Glutamatergic neuron (in vitro differentiated cells): Measurements from ENCODE around the gene KPNA2. TPM values are rescaled to one million over a fixed set of nuclear protein-coding genes. Genes with fewer than 3 reads are reported as not detected.
A peak's percentile ranks its signal among the peaks of the same experiment; 100 is the strongest.
"Not testable (repeated sequence)": the region's sequence is repeated elsewhere in the genome, so short reads cannot be mapped to it uniquely, and the experiment has no call there.

Experiments
- DNase-seq: peaks from one replicate; pipeline ENCODE4 v3.0.0; 2022
- H3K27ac Mint-ChIP-seq: one replicate; pipeline ENCODE4 v1.8.0; 2020; ENCODE audit warnings: mild to moderate bottlenecking, mixed read lengths, inconsistent platforms; ENCODE audit not compliant: unreplicated experiment
- H3K27me3 Mint-ChIP-seq: one replicate; pipeline ENCODE4 v1.8.0; 2020; ENCODE audit warnings: mild to moderate bottlenecking, moderate library complexity, mixed read lengths, inconsistent platforms; ENCODE audit not compliant: unreplicated experiment
- H3K36me3 Mint-ChIP-seq: one replicate; pipeline ENCODE4 v1.8.0; 2020; ENCODE audit warnings: mild to moderate bottlenecking, mixed read lengths, inconsistent platforms; ENCODE audit not compliant: unreplicated experiment
- H3K4me1 Mint-ChIP-seq: one replicate; pipeline ENCODE4 v1.8.0; 2020; ENCODE audit warnings: mild to moderate bottlenecking, low read depth, mixed read lengths, inconsistent platforms; ENCODE audit not compliant: unreplicated experiment
- H3K4me3 Mint-ChIP-seq: one replicate; pipeline ENCODE4 v1.8.0; 2020; ENCODE audit warnings: mild to moderate bottlenecking, mixed read lengths, inconsistent platforms; ENCODE audit not compliant: unreplicated experiment
- H3K9me3 Mint-ChIP-seq: one replicate; pipeline ENCODE4 v1.8.0; 2020; ENCODE audit warnings: mild to moderate bottlenecking, moderate library complexity, mixed read lengths, inconsistent platforms; ENCODE audit not compliant: unreplicated experiment
- CTCF ChIP-seq: fragments of 200-600 bp; sonication (generic); IDR thresholded peaks from one replicate; pipeline ENCODE4 v1.5.0; 2021; ENCODE audit not compliant: partially characterized antibody, unreplicated experiment
- total RNA-seq: library from RNA; stranded (reverse); fragmentation: NEBNext Ultra II Directional; extraction: Animal tissue kit (Norgen Biotek cat#: 25700); gene quantifications from one replicate; pipeline ENCODE4 v1.2.1, GENCODE V29; 2021; ENCODE audit not compliant: unreplicated experiment

KPNA2 gene
- total RNA-seq, 1 donor from 2014 or later: 223 TPM

- H3K27me3 Mint-ChIP-seq: peaks cover 2% of the 10 kb centered on the region
- no peak for TF ChIP-seq CTCF
- H3K27ac Mint-ChIP-seq: no peak overlapping the region
Measured at GRCh38 chr17:68053231-68054013, 17.9 kb downstream of the KPNA2 start.

GRCh38 chr17:68054296-68054900, 18.9 kb downstream of the KPNA2 start:
- no peak for DNase-seq
- Mint-ChIP-seq H3K4me3 (no peak overlapping the region), H3K36me3 (no peaks in the 10 kb centered on the region), H3K27ac (no peak overlapping the region), H3K4me1 (peaks cover 1% of the 10 kb centered on the region), H3K9me3 (no peaks in the 10 kb centered on the region), H3K27me3 (peaks cover 5% of the 10 kb centered on the region)
- no peak for TF ChIP-seq CTCF

More at GRCh38 chr17:68053231-68054013, 17.9 kb downstream of the KPNA2 start:
- H3K9me3 Mint-ChIP-seq: no peaks in the 10 kb centered on the region
- no peak overlapping the region for H3K4me3 Mint-ChIP-seq
- DNase-seq: no peak
- peaks cover 1% of the 10 kb centered on the region for H3K4me1 Mint-ChIP-seq
- no peaks in the 10 kb centered on the region for H3K36me3 Mint-ChIP-seq

- Mint-ChIP-seq H3K27ac (no peak overlapping the region), H3K36me3 (no peaks in the 10 kb centered on the region), H3K9me3 (no peaks in the 10 kb centered on the region), H3K4me1 (peaks cover 1% of the 10 kb centered on the region), H3K4me3 (no peak overlapping the region), H3K27me3 (peaks cover 7% of the 10 kb centered on the region)
- DNase-seq: no peak
- peak; percentile 10 for TF ChIP-seq CTCF
Measured at GRCh38 chr17:68057531-68057952, 22.0 kb downstream of the KPNA2 start.

GRCh38 chr17:68060336-68060735, 24.8 kb downstream of the KPNA2 start:
- H3K4me3 Mint-ChIP-seq: no peak overlapping the region
- DNase-seq: no peak
- no peaks in the 10 kb centered on the region for H3K4me1 Mint-ChIP-seq
- no peaks in the 10 kb centered on the region for H3K36me3 Mint-ChIP-seq
- peaks cover 7% of the 10 kb centered on the region for H3K27me3 Mint-ChIP-seq
- H3K27ac Mint-ChIP-seq: no peak overlapping the region
- no peak for TF ChIP-seq CTCF
- no peaks in the 10 kb centered on the region for H3K9me3 Mint-ChIP-seq

GRCh38 chr17:68061512-68062313, 26.2 kb downstream of the KPNA2 start:
- no peak for DNase-seq
- H3K9me3 Mint-ChIP-seq: no peaks in the 10 kb centered on the region
- peaks cover 7% of the 10 kb centered on the region for H3K27me3 Mint-ChIP-seq
- no peak overlapping the region for H3K4me3 Mint-ChIP-seq
- no peak for TF ChIP-seq CTCF
- no peaks in the 10 kb centered on the region for H3K36me3 Mint-ChIP-seq
- no peaks in the 10 kb centered on the region for H3K4me1 Mint-ChIP-seq
- no peak overlapping the region for H3K27ac Mint-ChIP-seq

- not testable (repeated sequence) for H3K36me3 Mint-ChIP-seq, H3K9me3 Mint-ChIP-seq, H3K27me3 Mint-ChIP-seq
Measured at GRCh38 chr17:68065366-68065765, 29.8 kb downstream of the KPNA2 start.

GRCh38 chr17:68068512-68068911, 33.0 kb downstream of the KPNA2 start:
- H3K27me3 Mint-ChIP-seq, H3K9me3 Mint-ChIP-seq, H3K27ac Mint-ChIP-seq, DNase-seq, H3K36me3 Mint-ChIP-seq, H3K4me3 Mint-ChIP-seq, H3K4me1 Mint-ChIP-seq: not testable (repeated sequence)

More at GRCh38 chr17:68065366-68065765, 29.8 kb downstream of the KPNA2 start:
- not testable (repeated sequence) for H3K27ac Mint-ChIP-seq, H3K4me1 Mint-ChIP-seq, H3K4me3 Mint-ChIP-seq, DNase-seq
